ENCODE measurements around the gene FMR1. TPM values are rescaled to one million over a fixed set of nuclear protein-coding genes. Genes with fewer than 3 reads are reported as not detected.

FMR1 gene
- 59.8 TPM for total RNA-seq

DNA sequence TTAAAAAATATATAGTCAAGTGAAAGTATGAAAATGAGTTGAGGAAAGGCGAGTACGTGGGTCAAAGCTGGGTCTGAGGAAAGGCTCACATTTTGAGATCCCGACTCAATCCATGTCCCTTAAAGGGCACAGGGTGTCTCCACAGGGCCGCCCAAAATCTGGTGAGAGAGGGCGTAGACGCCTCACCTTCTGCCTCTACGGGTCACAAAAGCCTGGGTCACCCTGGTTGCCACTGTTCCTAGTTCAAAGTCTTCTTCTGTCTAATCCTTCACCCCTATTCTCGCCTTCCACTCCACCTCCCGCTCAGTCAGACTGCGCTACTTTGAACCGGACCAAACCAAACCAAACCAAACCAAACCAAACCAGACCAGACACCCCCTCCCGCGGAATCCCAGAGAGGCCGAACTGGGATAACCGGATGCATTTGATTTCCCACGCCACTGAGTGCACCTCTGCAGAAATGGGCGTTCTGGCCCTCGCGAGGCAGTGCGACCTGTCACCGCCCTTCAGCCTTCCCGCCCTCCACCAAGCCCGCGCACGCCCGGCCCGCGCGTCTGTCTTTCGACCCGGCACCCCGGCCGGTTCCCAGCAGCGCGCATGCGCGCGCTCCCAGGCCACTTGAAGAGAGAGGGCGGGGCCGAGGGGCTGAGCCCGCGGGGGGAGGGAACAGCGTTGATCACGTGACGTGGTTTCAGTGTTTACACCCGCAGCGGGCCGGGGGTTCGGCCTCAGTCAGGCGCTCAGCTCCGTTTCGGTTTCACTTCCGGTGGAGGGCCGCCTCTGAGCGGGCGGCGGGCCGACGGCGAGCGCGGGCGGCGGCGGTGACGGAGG lies at the start of gene FMR1:
FMR1 (plus strand) TSS at position 728 of the 831 bp plus-strand sequence. CDS start 261 bp downstream, outside the sequence.
- DNase-seq (ENCODE audit: low spot score), result peak; percentile 94

DNA sequence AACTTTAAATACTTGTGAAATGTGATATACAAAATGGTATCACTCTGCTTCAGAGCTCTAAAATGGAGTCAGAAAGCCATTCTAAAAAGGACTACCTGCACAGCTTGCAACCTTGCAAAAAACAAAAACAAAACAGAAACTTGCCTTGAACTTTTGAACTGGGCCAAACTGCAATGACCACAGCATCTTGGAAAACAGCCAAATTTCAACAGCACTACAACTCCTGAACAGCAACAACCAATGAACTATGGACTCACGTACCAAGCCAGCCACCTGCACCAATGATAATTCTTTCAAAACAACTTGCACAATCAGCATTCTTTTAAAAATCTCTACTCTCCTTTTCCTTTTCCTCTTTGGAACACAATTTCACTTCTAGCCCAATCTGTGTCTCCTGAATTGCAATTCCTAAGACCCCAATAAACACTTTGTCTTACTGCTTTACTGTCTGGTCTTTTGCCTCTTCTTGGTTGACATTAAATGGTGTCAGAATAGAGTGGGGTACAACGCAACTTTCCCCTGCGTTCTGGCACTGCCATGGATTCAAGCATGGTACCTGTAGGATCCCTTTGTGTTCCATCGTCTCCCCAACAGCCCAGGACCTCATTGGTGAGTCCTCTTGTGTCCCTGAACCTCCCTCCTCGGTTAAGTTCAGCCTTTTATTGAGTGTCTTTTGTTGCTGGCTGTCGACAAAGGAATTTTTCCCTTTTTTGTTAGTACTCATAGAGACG lies 35.7 kb upstream of the FMR1 start:
- no peak for DNase-seq (ENCODE audit: low spot score)

DNA sequence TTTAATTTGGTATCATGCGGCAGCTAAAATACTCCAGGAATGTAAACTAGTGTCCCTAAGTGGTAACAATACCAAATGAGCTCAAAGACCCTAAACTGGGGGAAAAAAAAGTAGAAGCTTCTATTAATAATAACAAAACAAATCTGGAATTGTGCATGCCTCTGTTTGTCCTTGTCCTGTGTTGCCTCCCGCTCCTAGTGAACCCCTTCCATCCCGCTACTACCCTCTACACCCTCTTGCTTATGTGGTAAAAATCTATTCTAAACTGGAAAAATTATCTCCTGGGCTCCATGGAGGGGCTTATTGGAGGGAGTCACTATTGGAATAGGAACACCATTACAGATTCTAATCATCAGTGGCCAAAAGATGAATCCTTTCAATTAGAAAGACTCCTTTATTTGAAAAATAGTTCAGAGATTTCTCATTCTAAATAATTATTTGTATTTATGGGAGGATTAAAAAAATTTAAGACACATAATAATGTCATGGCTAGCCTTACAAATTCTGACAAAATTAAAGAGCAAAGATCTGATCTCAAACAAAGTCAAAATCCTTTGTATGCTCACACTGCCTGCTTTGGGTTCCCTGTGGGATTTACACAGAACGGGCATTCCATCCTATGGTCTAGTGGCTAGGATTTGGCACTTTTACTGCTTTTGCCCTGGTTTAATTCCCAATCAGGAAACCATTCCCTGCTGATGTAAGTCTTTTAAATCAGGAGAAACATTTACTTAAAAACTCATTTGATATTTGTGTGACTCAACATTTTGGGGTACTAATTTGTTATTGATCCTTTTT lies 34.7 kb upstream of the FMR1 start:
- no peak for DNase-seq (ENCODE audit: low spot score)

DNA sequence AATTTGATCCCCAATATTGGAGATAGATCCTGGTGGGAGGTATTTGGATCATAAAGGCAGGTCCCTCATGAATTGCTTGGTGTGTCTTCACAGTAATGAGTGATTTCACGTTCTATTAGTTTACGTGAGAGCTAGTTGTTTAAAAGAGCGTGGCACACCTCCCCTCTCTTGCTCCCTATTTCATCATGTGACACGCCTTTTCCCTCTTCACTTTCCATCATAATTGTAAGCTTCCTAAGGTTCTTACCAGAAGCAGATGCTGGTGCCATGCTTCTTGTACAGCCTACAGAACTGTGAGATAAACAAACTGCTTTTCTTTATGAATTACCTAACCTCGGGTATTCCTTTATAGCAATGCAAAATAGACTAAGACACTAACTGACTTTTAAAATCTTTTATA lies 34.0 kb upstream of the FMR1 start:
- no peak for DNase-seq (ENCODE audit: low spot score)

DNA sequence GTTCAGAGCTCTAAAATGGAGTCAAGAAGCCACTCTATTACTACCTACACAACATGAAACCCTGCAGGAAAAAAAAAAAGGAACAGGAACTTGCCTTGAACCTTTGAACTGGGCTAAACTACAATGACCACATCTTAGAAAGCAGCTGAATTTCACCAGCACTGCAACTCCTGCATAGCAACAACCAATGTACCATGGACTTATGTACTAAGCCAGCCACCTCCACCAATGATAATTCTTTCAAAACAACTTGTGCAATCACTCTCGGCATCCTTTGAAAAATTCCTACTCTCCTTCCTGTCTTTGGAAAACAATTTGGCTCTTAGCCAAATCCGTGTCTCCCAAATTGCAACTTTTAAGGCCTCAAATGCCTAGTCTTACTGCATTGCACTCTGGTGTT lies 26.8 kb upstream of the FMR1 start:
- DNase-seq (ENCODE audit: low spot score), result no peak

DNA sequence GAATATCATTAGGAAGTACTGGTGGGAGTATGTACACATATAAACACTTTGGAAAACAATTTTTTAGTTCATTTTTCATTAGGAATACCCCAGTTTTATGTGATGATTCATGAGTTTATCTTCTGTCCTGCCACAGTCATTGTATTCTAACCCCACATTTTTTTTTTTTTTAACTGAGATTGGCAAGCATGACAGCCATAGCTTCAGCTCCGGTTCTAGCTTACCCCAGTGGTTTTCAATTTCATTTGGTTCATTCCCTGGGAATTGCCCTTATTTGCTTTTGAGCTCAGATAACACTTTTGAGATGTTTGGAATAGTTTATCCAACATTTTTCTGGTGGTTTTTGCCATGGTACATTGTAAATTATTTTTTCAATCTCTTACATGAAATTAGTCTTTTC lies 21.0 kb upstream of the FMR1 start:
- no peak for DNase-seq (ENCODE audit: low spot score)

DNA sequence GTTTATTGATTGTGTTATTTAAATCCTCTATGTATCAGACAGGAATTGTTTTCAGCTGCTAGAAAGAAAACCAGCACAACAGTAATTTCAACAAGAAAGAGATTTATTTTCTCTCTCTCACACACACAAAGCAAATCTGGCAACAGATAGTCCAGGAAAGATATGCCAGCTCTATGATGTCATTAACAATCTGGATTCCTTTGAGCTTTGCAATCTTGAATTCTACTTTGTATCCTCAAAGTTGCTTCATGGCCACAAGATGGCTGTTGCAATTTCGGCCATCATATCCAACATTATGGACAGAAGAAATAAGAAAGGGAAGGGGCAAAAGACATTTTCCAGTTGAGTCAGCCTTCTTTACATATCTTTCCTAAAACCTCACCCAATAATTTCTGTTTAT lies 19.8 kb upstream of the FMR1 start:
- no peak for DNase-seq (ENCODE audit: low spot score)

DNA sequence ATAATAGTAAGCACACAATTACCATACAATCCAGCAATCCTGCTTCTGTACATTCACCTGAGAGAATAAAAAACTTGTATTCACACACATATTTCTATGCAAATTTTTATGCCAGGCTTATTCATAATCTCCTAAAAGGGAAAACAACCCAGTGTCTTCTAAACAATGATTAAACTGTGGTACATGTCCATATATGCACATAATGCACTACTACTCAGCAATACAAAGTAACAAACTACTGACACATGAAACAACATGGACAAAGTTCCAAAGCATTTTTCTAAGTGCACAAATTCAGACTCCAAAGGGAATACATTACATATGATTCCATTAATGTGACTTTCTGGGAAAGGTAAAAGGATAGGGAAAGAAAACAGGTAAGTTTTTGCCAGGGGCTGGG lies 18.0 kb upstream of the FMR1 start:
- no peak for DNase-seq (ENCODE audit: low spot score)

DNA sequence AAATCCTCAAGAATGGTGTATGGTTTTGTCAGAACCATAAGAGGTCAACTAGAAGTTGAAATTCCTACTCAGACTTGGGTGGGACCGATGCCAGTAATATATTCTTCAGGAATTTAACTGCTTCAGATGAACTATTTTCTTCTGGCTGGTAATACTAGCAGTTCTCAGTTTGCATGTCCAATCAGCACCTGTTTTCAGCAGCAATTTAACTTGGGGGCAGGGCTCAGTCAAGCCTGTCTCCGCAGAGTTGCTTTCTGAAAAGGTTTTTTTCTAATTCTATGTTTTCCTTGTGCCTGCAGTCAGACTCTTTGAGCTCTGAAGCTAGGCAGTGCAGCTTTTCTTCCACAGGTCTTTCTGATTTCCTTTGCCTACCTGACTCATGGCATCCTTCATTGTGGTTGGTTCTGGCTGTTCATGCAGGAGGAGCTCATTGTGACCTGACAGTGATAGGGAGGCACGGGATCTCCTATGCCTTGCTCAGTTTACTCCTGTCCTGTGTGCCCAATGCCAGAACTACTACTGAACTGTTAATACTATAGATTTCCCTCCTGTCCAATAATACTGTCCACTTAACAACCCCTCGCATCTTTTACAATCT lies 17.3 kb upstream of the FMR1 start:
- DNase-seq (ENCODE audit: low spot score), result no peak

DNA sequence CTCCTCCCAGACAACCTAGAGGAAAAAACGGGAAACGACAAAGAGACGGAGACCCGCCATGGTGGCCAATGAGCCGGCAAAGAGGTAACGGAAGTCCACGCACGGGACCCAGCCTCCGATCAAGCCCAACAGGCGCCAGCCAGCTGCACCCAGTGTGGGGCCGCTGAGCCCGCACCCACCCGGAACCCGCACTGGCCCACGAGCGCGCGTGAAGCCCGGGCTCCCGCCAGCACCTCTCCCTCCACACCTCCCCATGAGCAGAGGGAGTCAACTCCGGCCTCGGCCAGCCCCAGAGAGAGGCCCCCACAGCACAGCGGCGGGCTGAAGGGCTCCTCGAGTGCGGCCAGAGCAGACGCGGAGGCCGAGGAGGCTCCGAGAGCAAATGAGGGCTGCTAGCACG lies 14.6 kb upstream of the FMR1 start:
- DNase-seq (ENCODE audit: low spot score), result no peak

DNA sequence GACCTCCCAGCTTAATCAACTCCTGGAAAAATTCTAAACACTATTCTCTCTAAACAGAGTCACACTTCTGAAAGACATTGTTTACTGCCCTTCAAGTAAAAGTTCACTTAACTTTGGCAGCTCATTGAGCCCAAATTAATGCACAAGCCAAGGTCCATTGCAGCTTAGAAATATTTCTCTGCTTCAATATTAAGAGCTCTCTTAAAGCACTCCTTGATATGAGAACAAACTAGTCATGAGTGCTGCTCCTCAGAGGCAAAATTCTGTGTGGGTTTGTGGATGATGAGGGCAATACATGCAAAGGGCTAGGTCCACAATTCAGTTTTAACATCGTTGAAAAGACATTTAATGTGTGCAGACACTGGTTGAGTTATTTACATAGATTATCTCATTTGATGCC lies 12.8 kb upstream of the FMR1 start:
- no peak for DNase-seq (ENCODE audit: low spot score)

DNA sequence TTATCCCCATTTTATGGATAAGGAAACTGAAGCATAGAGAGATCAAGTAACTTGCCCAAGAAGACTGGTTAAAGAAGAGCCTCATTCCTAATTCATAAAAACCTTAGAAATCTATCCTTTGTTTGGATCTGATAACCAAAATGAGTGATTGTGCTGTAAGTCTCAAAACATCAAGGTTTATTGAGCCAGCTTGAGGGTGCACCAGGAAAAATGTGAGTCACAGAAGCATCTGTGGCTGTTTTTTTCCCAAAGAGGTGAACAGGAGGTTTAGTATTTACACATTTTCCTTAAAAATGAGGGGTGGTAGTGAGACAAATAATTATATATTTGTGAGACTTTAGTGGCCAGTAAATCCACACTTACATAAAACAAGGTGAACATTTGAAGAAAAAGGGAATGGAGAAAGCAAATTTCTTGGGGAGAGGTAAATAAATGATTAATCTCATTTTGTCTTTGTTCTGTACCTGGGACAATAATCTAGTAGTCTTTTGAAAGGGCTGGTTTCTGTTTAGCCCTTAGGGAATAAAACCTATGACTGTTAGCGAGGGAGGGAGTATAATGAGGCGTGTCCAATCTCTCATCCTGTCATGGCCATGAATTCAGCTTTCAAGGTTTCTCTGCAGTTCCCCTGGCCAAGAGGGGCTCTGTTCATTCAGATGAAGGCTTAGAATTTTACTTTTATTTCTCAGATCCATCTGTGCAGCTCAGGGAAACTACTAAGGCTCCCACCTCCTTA lies 12.2 kb upstream of the FMR1 start:
- no peak for DNase-seq (ENCODE audit: low spot score)

DNA sequence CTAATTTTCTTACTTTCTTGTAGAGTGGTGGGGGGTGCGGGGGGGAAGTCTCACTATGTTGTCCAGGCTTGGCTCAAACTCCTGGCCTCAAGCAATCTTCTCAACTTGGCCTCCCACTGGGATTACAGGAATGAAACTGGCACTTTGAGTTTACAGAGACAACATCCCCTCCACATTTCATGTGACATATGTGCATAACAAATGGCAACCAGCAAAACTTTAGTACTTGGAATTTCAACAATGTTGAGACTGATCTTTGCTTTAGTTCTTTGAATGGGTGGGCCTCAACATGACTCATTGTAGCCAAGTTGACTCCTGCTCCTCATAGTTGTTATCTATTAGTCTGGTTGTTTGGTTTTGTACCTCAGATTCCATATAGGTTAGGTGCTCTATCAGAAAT lies 11.4 kb upstream of the FMR1 start:
- no peak for DNase-seq (ENCODE audit: low spot score)

DNA sequence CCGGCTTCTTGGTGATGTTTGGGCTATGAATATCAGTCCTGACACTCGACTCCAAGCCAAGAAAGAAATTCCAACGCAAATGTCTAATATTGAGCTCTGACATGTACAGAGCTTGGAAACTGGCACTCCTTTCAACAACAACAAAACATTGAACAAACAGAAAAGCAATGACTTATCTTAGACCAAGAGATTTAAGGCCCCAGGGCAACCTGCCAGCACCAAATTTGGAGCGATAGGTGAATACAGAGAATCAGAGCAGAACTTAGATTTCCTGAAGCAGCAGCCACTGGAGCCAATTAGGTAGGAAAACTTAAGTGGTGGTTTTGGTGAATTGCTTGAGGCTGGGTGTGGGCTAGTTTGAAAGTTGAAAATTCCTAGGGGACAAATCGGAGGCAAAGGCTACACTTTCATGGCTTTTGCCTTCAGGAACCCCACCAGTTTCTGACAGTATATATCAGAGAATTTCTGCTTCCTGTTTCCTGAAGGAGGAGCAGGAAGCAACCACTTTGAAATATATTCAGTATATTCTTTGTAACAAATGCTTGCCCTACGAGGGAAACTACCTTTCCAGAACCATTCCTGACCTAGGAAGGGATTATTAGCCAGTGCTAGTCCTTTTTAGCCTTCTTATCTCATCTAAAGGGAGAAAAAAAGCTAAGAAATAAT lies 10.1 kb upstream of the FMR1 start:
- no peak for DNase-seq (ENCODE audit: low spot score)

DNA sequence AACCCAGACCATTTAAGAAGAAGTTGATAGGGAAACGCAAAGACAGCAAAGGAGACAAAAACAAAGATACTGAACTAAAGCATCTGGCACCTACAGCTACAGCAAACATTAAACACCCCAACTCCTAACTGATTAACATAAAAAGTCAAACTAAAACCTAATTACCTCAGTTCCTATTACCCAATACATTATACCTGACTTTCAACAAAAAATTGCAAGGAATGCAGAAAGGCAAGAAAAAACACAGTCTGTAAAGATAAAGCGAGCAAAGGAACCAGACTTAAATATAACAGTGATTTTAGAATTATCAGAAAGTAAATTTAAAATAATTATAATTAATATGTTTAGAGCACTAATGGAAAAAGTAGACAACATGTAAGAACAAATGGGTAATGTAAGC lies 9.4 kb upstream of the FMR1 start:
- no peak for DNase-seq (ENCODE audit: low spot score)

DNA sequence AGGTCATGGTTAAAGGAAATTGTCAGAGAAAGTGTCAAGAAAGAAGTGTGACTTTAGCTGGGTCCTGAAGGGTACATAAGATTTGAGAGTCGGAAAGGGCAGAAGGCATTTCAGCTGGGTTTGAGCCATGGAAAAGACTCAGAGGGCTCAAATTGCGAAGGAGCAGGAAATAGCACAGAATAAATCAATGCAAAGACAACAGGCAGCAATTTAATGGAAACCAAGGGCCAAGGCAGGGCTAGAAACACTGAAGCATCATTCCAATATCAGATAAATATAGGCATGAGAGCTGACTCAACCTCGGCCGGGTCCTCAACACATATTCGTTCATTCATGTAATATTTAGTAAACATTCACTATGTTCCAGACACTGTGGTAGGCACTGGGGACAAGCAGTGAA lies 3.6 kb upstream of the FMR1 start:
- DNase-seq (ENCODE audit: low spot score), result no peak

DNA sequence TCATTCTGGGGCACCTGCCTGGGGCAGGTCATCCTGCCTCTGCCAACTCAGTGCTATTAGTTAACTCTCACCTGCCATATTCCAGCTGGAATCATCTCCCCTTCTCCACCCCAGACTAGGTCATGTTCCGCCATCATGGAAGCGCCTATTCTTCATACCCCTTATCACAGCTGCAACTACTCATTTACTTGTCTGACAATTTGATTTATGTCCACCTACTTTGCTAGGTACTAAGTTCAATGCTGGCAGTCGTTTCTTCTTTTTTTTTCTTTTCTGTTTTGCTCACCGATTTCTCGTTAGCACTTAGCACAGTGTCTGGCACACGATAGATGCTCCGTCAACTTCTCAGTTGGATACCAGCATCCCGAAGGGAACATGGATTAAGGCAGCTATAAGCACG lies 1.1 kb upstream of the FMR1 start:
- no peak for DNase-seq (ENCODE audit: low spot score)

DNA sequence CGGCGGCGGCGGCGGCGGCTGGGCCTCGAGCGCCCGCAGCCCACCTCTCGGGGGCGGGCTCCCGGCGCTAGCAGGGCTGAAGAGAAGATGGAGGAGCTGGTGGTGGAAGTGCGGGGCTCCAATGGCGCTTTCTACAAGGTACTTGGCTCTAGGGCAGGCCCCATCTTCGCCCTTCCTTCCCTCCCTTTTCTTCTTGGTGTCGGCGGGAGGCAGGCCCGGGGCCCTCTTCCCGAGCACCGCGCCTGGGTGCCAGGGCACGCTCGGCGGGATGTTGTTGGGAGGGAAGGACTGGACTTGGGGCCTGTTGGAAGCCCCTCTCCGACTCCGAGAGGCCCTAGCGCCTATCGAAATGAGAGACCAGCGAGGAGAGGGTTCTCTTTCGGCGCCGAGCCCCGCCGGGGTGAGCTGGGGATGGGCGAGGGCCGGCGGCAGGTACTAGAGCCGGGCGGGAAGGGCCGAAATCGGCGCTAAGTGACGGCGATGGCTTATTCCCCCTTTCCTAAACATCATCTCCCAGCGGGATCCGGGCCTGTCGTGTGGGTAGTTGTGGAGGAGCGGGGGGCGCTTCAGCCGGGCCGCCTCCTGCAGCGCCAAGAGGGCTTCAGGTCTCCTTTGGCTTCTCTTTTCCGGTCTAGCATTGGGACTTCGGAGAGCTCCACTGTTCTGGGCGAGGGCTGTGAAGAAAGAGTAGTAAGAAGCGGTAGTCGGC lies 528 bp downstream of the FMR1 start:
- peak; percentile 49 for DNase-seq (ENCODE audit: low spot score)

DNA sequence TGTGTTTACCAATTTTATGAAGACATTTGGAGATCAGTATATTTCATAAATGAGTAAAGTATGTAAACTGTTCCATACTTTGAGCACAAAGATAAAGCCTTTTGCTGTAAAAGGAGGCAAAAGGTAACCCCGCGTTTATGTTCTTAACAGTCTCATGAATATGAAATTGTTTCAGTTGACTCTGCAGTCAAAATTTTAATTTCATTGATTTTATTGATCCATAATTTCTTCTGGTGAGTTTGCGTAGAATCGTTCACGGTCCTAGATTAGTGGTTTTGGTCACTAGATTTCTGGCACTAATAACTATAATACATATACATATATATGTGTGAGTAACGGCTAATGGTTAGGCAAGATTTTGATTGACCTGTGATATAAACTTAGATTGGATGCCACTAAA lies 1.9 kb downstream of the FMR1 start:
- DNase-seq (ENCODE audit: low spot score), result no peak

DNA sequence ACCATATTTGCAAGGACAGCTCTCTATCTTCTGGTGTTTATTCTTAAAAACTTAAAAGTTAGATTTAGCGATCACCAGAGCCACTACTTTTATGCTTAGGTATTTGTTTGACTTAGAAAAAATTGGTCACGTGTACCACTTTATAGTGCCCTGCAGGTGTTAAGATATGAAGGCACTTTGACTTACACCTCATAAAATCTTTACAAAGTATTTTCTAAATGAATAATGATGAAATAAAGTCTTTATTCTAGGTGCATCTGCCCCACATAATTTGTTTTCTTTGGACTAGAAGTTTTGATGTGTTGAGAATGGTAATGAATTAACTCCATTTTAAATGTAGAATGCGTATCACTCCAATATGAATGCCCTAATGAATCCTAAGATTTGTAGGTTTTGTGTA lies 2.9 kb downstream of the FMR1 start:
- no peak for DNase-seq (ENCODE audit: low spot score)

Data from ureter (tissue), 1 donor.